DMS 273 treated with DMSO at 0.1 percent for 48 hours (cell line): ENCODE measurements around the gene FGGY.
"Not testable (repeated sequence)": the region's sequence is repeated elsewhere in the genome, so short reads cannot be mapped to it uniquely, and the experiment has no call there.

Source experiments
- DNase-seq: peaks from one replicate; lab custom pipeline; 2025; lab: John Stamatoyannopoulos, UW

FGGY gene

GRCh38 chr1:59350521-59350920 is 53.6 kb downstream of the FGGY start:
- no peak for DNase-seq

GRCh38 chr1:59352065-59352464 is 55.2 kb downstream of the FGGY start:
- no peak for DNase-seq

- DNase-seq: no peak
Measured at GRCh38 chr1:59353453-59353852, 56.6 kb downstream of the FGGY start.

GRCh38 chr1:59354239-59354638 is 57.3 kb downstream of the FGGY start:
- not testable (repeated sequence) for DNase-seq

- no peak for DNase-seq
Measured at GRCh38 chr1:59354709-59355337, 57.9 kb downstream of the FGGY start.

- DNase-seq: no peak
Measured at GRCh38 chr1:59355361-59355760, 58.5 kb downstream of the FGGY start.

- DNase-seq: no peak
Measured at GRCh38 chr1:59356627-59357026, 59.7 kb downstream of the FGGY start.

- no peak for DNase-seq
Measured at GRCh38 chr1:59357645-59358320, 60.9 kb downstream of the FGGY start.

- DNase-seq: no peak
Measured at GRCh38 chr1:59359325-59359724, 62.4 kb downstream of the FGGY start.

DNA sequence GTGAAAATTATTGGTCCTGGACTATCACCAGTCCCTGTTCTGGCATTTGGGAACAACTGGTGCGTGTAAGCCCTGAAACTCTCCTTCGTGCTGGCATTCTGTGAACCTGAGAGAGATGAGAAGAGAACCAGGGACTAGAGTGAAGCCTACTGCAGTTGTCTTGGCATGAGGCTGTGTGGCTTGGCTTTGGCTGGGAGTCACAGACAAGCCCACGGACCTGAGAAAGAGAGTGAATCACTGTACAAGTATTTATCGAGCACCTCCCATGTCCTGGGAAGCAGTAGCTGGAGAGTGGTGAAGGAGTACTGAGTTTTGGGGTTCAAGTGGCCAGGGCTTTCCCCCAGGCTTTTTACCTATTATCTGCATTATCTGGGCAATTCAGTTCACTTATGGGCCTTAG is 63.3 kb downstream of the FGGY start:
- DNase-seq: no peak

DNA sequence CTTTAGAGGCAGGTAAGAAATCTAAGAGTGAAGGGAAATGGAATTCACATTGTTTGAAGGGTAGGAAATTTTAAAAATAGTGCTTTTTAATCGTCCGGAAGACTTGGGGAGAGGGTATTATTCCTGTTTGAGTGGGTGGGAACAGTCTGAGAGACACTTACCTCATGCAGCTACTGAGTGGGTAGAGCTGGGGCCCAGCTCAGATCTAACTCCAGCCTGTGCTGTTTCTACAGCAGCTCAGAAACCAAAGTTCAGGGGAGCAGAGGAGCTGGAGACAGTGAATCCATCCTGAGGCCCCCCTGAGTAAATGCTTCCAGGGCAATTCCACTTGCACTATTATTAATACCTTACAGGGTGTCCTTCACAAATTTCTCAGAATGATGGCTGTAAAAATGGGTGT is 63.8 kb downstream of the FGGY start:
- no peak for DNase-seq

DNA sequence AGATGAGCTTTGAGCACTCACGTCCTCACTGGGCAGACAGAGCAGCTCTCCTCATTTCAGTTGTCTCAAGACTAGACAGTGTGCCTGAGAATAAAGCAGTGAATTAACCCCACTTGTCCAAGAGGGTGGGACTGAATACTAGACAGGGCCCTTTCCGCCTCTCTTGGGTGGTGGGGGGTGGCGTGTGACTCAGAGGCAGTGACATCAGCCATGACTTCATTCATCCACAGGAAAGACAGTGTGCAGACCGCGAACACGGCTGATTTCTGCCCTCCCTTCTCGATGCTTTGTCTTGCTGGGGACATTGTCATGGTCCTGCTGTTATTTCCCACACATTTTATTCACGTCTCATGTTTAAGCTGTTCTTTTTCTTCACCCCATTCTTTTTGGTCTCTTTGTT is 64.9 kb downstream of the FGGY start:
- DNase-seq: no peak

DNA sequence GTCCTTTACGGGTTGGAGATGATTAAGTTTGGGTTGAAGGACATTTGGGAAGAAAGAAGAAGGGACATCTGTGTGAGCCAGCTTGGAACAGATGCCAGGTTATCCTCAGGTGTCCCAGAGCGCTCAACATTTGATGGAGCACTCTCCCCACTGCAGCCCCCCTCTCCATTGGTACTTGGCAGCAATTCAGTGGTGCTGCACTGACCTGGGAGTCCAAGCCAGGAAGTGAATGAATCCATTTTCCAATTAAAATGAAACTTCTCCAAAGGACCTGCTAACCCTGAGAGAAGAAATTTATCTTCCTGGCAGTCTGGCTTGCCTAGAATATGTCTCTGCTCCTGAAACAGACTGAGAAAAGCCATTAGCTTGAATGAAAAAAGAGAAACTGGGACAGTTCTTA is 67.1 kb downstream of the FGGY start:
- no peak for DNase-seq

DNA sequence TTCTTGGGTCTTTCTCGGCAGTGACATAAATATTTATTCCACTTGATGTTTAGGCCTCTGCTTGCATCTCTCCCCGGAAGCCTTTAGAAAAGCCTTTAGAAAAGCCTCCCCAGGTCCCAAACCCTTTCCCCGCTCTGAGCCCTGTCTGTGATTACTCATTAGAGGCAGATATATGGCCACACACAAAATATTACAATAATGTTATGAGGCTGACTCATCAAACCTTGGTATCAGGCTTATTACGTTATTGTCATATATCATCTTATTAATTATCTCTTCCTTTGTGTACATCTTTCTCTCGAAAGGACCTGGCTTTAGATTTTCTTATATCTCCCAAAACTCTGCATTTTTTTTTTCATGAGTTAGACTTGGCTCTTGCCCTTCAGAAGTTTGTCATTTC is 69.5 kb downstream of the FGGY start:
- DNase-seq: no peak

- no peak for DNase-seq
Measured at GRCh38 chr1:59367301-59368007, 70.6 kb downstream of the FGGY start.

- no peak for DNase-seq
Measured at GRCh38 chr1:59368008-59368670, 71.2 kb downstream of the FGGY start.

- no peak for DNase-seq
Measured at GRCh38 chr1:59375321-59376220, 78.7 kb downstream of the FGGY start.

DNA sequence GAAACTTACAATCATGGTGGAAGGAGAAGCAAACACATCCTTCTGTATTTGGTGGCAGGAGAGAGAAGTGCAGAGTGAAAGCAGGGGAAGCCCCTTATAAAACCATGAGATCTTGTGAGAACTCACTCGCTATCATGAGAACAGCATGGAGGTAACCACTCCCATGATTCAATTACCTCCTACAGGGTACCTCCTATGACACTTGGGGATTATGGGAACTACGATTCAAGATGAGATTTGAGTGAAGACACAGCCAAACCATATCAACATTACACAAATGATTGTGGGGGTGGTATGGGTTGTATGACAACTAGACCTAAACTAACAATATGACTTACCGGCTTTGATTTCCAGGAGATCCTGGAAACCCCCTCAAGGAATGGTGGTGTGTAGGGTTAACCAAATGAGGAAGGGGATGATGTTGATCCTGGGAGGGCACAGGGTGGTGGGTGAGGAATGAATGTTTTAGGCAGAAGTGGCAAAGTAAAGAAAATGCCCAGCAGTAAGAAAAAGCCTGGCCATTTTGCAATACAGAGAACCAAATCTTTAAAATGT is 80.5 kb downstream of the FGGY start:
- DNase-seq: no peak

DNA sequence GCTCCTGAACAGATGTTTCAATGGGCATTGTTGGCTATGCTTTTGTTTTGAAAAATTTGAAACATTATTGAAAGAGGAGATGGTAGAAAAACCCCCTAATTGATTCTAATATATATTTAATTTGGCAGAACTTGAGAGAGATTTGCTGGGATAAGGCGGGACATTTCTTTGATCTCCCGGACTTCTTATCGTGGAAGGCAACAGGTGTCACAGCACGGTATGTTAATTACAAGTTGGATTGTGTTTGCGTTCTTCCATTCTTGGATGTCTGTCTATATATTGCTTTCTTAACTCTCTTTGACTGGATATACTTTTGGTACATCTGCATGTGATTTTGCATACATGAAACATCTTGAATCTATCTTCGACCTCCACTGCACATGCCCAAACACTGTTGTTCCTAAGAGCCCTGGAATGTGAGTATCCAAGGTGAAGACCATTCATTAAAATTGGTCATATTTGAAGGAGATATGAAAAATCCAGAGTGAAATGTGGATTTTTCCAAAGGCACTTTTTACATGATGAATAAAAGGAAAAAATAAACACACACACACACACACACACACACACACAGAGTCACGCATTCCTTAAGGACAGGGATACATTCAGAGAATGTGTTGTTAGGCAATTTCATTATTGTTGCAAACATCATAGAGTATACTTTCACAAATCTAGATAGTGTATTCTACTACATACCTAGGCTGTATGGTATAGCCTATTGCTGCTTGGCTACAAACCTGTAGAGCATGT is 81.9 kb downstream of the FGGY start:
- no peak for DNase-seq

- DNase-seq: no peak
Measured at GRCh38 chr1:59379371-59379728, 82.5 kb downstream of the FGGY start.

GRCh38 chr1:59383963-59384362 is 87.1 kb downstream of the FGGY start:
- no peak for DNase-seq
